HepG2 (cell line): Measurements from ENCODE around the gene MEGF6. TPM values are rescaled to one million over a fixed set of nuclear protein-coding genes. Genes with fewer than 3 reads are reported as not detected.

Experiments used
- CHD2 ChIP-seq: IDR thresholded peaks from 2 replicates; pipeline ENCODE4 v1.6.1; 2011; ENCODE audit warnings: low read depth, low read length, improper control_type of control experiment
- FOXC1 ChIP-seq: sonication (generic); formaldehyde crosslinking; IDR thresholded peaks from 2 replicates; pipeline ENCODE4 v1.8.0; 2022; ENCODE audit warnings: mild to moderate bottlenecking, missing genetic modification reagents, borderline replicate concordance
- FOXP1 ChIP-seq, 2 experiments: fragments of 450-650 bp in 1 of 2; IDR thresholded peaks; 2 replicates each; pipeline ENCODE4 v1.6.1; 2017 to 2018; ENCODE audit warnings: antibody characterized with exemption in 1 of 2
- HOXA7 ChIP-seq: sonication (generic); formaldehyde crosslinking; IDR thresholded peaks from 2 replicates; pipeline ENCODE4 v1.8.1; 2022; ENCODE audit warnings: mild to moderate bottlenecking, missing genetic modification reagents, moderate library complexity
- MEIS2 ChIP-seq: sonication (generic); formaldehyde crosslinking; IDR thresholded peaks from 2 replicates; pipeline ENCODE4 v1.9.0; 2021; ENCODE audit warnings: mild to moderate bottlenecking, missing genetic modification reagents
- MYNN ChIP-seq: sonication (generic); formaldehyde crosslinking; IDR thresholded peaks from 2 replicates; pipeline ENCODE4 v1.4.0; 2020; ENCODE audit warnings: mild to moderate bottlenecking, low read depth, missing genetic modification reagents
- NR2F1 ChIP-seq, 2 experiments: fragments of 450-650 bp in 1 of 2; formaldehyde crosslinking in 1 of 2; IDR thresholded peaks; 2 replicates each; pipeline versions ENCODE4 v1.5.0 to v1.6.1; 2016 to 2020; ENCODE audit warnings: mild to moderate bottlenecking in 1 of 2, missing compliant biosample characterization in 1 of 2, missing genetic modification reagents in 1 of 2, moderate library complexity in 1 of 2
- PAF1 ChIP-seq: IDR thresholded peaks from 2 replicates; pipeline ENCODE4 v1.6.1; 2016; ENCODE audit warnings: missing genetic modification reagents, missing compliant biosample characterization
- POGZ ChIP-seq: sonication (generic); formaldehyde crosslinking; IDR thresholded peaks from 2 replicates; pipeline ENCODE4 v1.4.0; 2020; ENCODE audit warnings: mild to moderate bottlenecking, missing genetic modification reagents
- RBM39 ChIP-seq: fragments of 200-400 bp; formaldehyde crosslinking; IDR thresholded peaks from one replicate; pipeline ENCODE4 v1.6.1; 2018; ENCODE audit warnings: antibody characterized with exemption, mild to moderate bottlenecking, low read depth, low read length; ENCODE audit not compliant: poor library complexity, severe bottlenecking
- RXRB ChIP-seq: IDR thresholded peaks from 2 replicates; pipeline ENCODE4 v1.6.1; 2016; ENCODE audit warnings: borderline replicate concordance, missing genetic modification reagents, missing compliant biosample characterization
- ZBTB3 ChIP-seq: sonication (generic); formaldehyde crosslinking; IDR thresholded peaks from 2 replicates; pipeline ENCODE4 v1.4.0; 2020; ENCODE audit warnings: low read depth, mild to moderate bottlenecking, moderate library complexity, missing genetic modification reagents, borderline replicate concordance
- ZFYVE20 ChIP-seq: sonication (generic); formaldehyde crosslinking; IDR thresholded peaks from 2 replicates; pipeline ENCODE4 v1.8.0; 2023; ENCODE audit warnings: low read depth, mild to moderate bottlenecking, moderate library complexity, missing genetic modification reagents, borderline replicate concordance
- ZKSCAN1 ChIP-seq: fragments of 150-350 bp; IDR thresholded peaks from 2 replicates; pipeline ENCODE4 v1.6.1; 2014; ENCODE audit warnings: low read length
- ZNF264 ChIP-seq: sonication (generic); formaldehyde crosslinking; IDR thresholded peaks from 2 replicates; pipeline ENCODE4 v1.4.0; 2020; ENCODE audit warnings: missing genetic modification reagents
- polyA plus RNA-seq, 8 experiments: library from polyadenylated mRNA; depleted of rRNA in 3 of 8; stranded (reverse) in 7 of 8; unstranded in 1 of 8; fragments of >200 nt; fragmentation: Illumina TruSeq in 4 of 8; extraction: Trizol in 4 of 8; gene quantifications; 2 replicates each; pipeline versions ENCODE4 v1.2.1 to v1.2.3, GENCODE V29; 2011 to 2016; ENCODE audit warnings: low read depth in 4 of 8, missing spikeins in 1 of 8, mixed read lengths in 1 of 8; ENCODE audit not compliant: insufficient read depth in 1 of 8
- total RNA-seq, 5 experiments: library from RNA; depleted of rRNA; stranded (reverse); fragments of >200 nt; fragmentation: Illumina TruSeq; extraction: Trizol; gene quantifications; 2 replicates each; pipeline ENCODE4 v1.2.3, GENCODE V29; 2016; ENCODE audit warnings: low read depth in 1 of 5
- TF ChIP-seq, protein P1 (sequence below): sonication (generic); formaldehyde crosslinking; IDR thresholded peaks from 2 replicates; pipeline ENCODE4 v1.4.0; 2020; ENCODE audit warnings: missing genetic modification reagents, borderline replicate concordance
- TF ChIP-seq, protein P2 (sequence below): sonication (generic); formaldehyde crosslinking; IDR thresholded peaks from 2 replicates; pipeline ENCODE4 v1.5.1; 2020; ENCODE audit warnings: missing genetic modification reagents, mild to moderate bottlenecking, borderline replicate concordance
- TF ChIP-seq, protein P3 (sequence below): sonication (generic); formaldehyde crosslinking; conservative IDR thresholded peaks from 2 replicates; pipeline ENCODE4 v1.4.0; 2020; ENCODE audit warnings: mild to moderate bottlenecking, missing genetic modification reagents, moderate library complexity

MEGF6 gene
- total and polyA plus RNA-seq, 2 of the 13 experiments (the other 11 are each of a cell fraction or from before 2014, with no cell fraction given): 1.9 TPM

DNA sequence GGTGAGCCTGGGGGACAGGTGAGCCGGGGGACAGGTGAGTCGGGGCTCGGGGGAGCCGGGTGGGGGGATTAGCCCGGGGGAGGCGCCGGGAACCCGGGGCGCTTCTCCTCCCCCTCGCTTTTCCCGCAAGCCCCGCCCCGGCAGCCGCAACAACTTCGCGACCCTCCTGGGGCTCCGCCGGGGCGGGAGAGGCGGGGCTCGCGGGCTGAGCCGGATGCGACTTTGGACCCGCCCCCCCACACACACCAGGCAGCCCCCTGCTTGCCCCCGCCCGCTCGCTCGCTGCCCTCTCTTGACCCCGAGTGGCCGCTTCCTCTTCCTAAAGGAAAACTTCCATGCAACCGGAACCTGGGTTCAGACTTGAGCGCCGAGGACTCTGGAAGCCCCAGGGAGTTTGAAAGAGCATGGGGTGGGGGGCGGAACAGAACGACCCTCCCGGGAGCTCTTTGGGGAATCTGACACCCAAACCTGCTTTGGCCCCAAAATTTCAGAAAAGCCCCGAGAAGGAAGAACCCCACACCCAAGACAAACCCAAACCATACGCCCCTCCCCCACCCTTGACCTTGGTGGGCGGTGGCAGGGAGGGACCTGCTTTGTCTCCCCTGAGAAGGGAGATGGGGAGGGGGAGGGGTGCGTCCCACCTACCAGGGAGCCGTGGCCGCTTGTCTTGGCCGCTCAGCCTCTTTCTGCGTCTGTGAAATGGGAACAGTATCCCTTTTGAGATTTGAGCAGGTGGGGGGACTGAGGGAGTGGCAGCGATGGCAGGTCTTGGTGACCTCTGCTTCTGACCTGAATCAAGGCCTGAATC, 156.3 kb downstream of the MEGF6 start (continued):
- TF ChIP-seq, protein P1, sequence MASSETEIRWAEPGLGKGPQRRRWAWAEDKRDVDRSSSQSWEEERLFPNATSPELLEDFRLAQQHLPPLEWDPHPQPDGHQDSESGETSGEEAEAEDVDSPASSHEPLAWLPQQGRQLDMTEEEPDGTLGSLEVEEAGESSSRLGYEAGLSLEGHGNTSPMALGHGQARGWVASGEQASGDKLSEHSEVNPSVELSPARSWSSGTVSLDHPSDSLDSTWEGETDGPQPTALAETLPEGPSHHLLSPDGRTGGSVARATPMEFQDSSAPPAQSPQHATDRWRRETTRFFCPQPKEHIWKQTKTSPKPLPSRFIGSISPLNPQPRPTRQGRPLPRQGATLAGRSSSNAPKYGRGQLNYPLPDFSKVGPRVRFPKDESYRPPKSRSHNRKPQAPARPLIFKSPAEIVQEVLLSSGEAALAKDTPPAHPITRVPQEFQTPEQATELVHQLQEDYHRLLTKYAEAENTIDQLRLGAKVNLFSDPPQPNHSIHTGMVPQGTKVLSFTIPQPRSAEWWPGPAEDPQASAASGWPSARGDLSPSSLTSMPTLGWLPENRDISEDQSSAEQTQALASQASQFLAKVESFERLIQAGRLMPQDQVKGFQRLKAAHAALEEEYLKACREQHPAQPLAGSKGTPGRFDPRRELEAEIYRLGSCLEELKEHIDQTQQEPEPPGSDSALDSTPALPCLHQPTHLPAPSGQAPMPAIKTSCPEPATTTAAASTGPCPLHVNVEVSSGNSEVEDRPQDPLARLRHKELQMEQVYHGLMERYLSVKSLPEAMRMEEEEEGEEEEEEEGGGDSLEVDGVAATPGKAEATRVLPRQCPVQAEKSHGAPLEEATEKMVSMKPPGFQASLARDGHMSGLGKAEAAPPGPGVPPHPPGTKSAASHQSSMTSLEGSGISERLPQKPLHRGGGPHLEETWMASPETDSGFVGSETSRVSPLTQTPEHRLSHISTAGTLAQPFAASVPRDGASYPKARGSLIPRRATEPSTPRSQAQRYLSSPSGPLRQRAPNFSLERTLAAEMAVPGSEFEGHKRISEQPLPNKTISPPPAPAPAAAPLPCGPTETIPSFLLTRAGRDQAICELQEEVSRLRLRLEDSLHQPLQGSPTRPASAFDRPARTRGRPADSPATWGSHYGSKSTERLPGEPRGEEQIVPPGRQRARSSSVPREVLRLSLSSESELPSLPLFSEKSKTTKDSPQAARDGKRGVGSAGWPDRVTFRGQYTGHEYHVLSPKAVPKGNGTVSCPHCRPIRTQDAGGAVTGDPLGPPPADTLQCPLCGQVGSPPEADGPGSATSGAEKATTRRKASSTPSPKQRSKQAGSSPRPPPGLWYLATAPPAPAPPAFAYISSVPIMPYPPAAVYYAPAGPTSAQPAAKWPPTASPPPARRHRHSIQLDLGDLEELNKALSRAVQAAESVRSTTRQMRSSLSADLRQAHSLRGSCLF: no peak
- TF ChIP-seq MEIS2 (CRISPR knock-in tag): peak; percentile 53
- no peak for TF ChIP-seq CHD2
- TF ChIP-seq PAF1 (CRISPR knock-in tag): no peak
- no peak for TF ChIP-seq ZNF264 (CRISPR knock-in tag)
- peak; percentile 39; the same call in 1 of the 2 replicates for TF ChIP-seq POGZ (CRISPR knock-in tag)
- no peak for TF ChIP-seq ZKSCAN1
- peak; percentile 73 to 91; a peak in 3 of 4 replicates for TF ChIP-seq NR2F1 (CRISPR knock-in tag; IDR thresholded peaks at IDR 0.05)
- no peak for TF ChIP-seq HOXA7 (CRISPR knock-in tag)
- peak; percentile 41 for TF ChIP-seq RBM39
- TF ChIP-seq, protein P2, sequence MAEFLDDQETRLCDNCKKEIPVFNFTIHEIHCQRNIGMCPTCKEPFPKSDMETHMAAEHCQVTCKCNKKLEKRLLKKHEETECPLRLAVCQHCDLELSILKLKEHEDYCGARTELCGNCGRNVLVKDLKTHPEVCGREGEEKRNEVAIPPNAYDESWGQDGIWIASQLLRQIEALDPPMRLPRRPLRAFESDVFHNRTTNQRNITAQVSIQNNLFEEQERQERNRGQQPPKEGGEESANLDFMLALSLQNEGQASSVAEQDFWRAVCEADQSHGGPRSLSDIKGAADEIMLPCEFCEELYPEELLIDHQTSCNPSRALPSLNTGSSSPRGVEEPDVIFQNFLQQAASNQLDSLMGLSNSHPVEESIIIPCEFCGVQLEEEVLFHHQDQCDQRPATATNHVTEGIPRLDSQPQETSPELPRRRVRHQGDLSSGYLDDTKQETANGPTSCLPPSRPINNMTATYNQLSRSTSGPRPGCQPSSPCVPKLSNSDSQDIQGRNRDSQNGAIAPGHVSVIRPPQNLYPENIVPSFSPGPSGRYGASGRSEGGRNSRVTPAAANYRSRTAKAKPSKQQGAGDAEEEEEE (CRISPR knock-in tag): no peak
- TF ChIP-seq FOXP1 (IDR thresholded peaks at IDR 0.05): no peak
- peak; percentile 41; the same call in 1 of the 2 replicates for TF ChIP-seq FOXP1 (CRISPR knock-in tag; IDR thresholded peaks at IDR 0.05)
- TF ChIP-seq RXRB (CRISPR knock-in tag): peak; percentile 94
- no peak for TF ChIP-seq FOXC1 (CRISPR knock-in tag)
- 0 out of 2 replicates have a peak, but pooled peaks have one; percentile 32 for TF ChIP-seq ZBTB3 (CRISPR knock-in tag)
- no peak for TF ChIP-seq ZFYVE20 (CRISPR knock-in tag)
- TF ChIP-seq, protein P3, sequence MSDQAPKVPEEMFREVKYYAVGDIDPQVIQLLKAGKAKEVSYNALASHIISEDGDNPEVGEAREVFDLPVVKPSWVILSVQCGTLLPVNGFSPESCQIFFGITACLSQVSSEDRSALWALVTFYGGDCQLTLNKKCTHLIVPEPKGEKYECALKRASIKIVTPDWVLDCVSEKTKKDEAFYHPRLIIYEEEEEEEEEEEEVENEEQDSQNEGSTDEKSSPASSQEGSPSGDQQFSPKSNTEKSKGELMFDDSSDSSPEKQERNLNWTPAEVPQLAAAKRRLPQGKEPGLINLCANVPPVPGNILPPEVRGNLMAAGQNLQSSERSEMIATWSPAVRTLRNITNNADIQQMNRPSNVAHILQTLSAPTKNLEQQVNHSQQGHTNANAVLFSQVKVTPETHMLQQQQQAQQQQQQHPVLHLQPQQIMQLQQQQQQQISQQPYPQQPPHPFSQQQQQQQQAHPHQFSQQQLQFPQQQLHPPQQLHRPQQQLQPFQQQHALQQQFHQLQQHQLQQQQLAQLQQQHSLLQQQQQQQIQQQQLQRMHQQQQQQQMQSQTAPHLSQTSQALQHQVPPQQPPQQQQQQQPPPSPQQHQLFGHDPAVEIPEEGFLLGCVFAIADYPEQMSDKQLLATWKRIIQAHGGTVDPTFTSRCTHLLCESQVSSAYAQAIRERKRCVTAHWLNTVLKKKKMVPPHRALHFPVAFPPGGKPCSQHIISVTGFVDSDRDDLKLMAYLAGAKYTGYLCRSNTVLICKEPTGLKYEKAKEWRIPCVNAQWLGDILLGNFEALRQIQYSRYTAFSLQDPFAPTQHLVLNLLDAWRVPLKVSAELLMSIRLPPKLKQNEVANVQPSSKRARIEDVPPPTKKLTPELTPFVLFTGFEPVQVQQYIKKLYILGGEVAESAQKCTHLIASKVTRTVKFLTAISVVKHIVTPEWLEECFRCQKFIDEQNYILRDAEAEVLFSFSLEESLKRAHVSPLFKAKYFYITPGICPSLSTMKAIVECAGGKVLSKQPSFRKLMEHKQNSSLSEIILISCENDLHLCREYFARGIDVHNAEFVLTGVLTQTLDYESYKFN (CRISPR knock-in tag): peak; percentile 88
- TF ChIP-seq MYNN (CRISPR knock-in tag): no peak
